K562 (cell line): ENCODE results near the gene STK11. TPM values are rescaled to one million over a fixed set of nuclear protein-coding genes. Genes with fewer than 3 reads are reported as not detected.
A peak's percentile ranks its signal among the peaks of the same experiment; 100 is the strongest.

Experiments used
- ATAC-seq: fragments of 200-7000 bp; cut with Tn5 transposase; 3 replicates; pipeline ENCODE4 v1.9.1; 2020; ENCODE audit warnings: moderate library complexity
- BruUV-seq: library from RNA; stranded (reverse); fragments of 400-500 nt; replicated peaks from 2 replicates; lab custom pipeline; 2021; lab: Mats Ljungman, UMichigan
- CTCF ChIA-PET: fragments of 300-600 bp; formaldehyde crosslinking; extraction: SDS; loops from one replicate; lab custom pipeline; 2021; ENCODE audit warnings: low intra/inter-chr PET ratio; lab: Yijun Ruan, JAX
- POLR2A ChIA-PET: fragments of 300-600, 350-650 bp; sonication (Branson Sonifier 250); formaldehyde crosslinking; extraction: SDS; loops from one replicate; lab custom pipeline; 2021; ENCODE audit warnings: antibody characterized with exemption, inconsistent platforms; lab: Yijun Ruan, JAX
- DNase-seq, 4 experiments: peaks; one replicate each; pipeline versions ENCODE4 v3.0.0 to v3.0.0-alpha.2; 2011 to 2018; ENCODE audit warnings: low spot score in 3 of 4, mixed read lengths in 3 of 4; ENCODE audit errors: extremely low read depth in 1 of 4
- FAIRE-seq: peaks from 2 replicates; lab custom pipeline; 2011; peaks lifted over from hg19 to GRCh38; lab: Jason Lieb, UNC
- H2AFZ ChIP-seq: 2 replicates; pipeline ENCODE4 v1.6.0; 2011; ENCODE audit warnings: low read depth, low read length, control low read depth, inconsistent platforms
- H3K27ac ChIP-seq: fragments of 200-600 bp; 3 replicates; pipeline ENCODE4 v1.8.0; 2011; ENCODE audit warnings: low read depth, mild to moderate bottlenecking, control low read depth, inconsistent platforms, low read length, moderate library complexity, mixed read lengths; ENCODE audit errors: extremely low read depth
- H3K27me3 ChIP-seq, 2 experiments: fragments of 300-600 bp in 1 of 2; 2 replicates in 1 of 2; 3 replicates in 1 of 2; pipeline versions ENCODE4 v1.6.0 to v1.8.0; 2011; ENCODE audit warnings: inconsistent platforms in 2 of 2, low read length in 2 of 2, mild to moderate bottlenecking in 1 of 2, mixed read lengths in 1 of 2, moderate library complexity in 1 of 2; ENCODE audit not compliant: control insufficient read depth in 2 of 2, insufficient read depth in 2 of 2
- H3K36me3 ChIP-seq: fragments of 300-600 bp; 3 replicates; pipeline ENCODE4 v1.8.0; 2011; ENCODE audit warnings: mild to moderate bottlenecking, low read length, inconsistent platforms; ENCODE audit not compliant: control insufficient read depth, insufficient read depth
- H3K4me1 ChIP-seq, 2 experiments: fragments of 200-600 bp in 1 of 2; replicated peaks in 1 of 2; 2 replicates in 1 of 2; 3 replicates in 1 of 2; pipeline versions ENCODE4 v1.5.1 to v1.8.0; 2011; ENCODE audit warnings: inconsistent platforms in 2 of 2, low read length in 2 of 2, mild to moderate bottlenecking in 1 of 2, mixed read lengths in 1 of 2, moderate library complexity in 1 of 2; ENCODE audit not compliant: control insufficient read depth in 2 of 2, insufficient read depth in 2 of 2
- H3K4me2 ChIP-seq: 2 replicates; pipeline ENCODE4 v1.6.1; 2011; ENCODE audit warnings: low read length, control low read depth, inconsistent platforms, mixed read lengths; ENCODE audit not compliant: insufficient read depth
- H3K4me3 ChIP-seq: fragments of 200-600 bp; sonication (generic), shearing (Covaris generic); 2 replicates; pipeline ENCODE4 v1.5.1; 2016; ENCODE audit warnings: control low read depth, inconsistent platforms
- H3K79me2 ChIP-seq: fragments of 200-600 bp; 3 replicates; pipeline ENCODE4 v1.8.0; 2011; ENCODE audit warnings: low read length, inconsistent platforms; ENCODE audit not compliant: control insufficient read depth, insufficient read depth
- H3K9ac ChIP-seq, 2 experiments: 2 replicates each; pipeline versions ENCODE4 v1.6.0 to v1.6.1; 2011; ENCODE audit warnings: low read depth in 2 of 2, low read length in 2 of 2, control low read depth in 1 of 2, inconsistent platforms in 1 of 2, mild to moderate bottlenecking in 1 of 2, mixed read lengths in 1 of 2; ENCODE audit not compliant: insufficient read depth in 1 of 2
- H3K9me1 ChIP-seq: one replicate; pipeline ENCODE4 v1.6.0; 2011; ENCODE audit warnings: inconsistent platforms, mild to moderate bottlenecking, low read length, moderate library complexity; ENCODE audit not compliant: control insufficient read depth, insufficient read depth
- H3K9me3 ChIP-seq: replicated peaks from 2 replicates; pipeline ENCODE4 v1.5.1; 2011; ENCODE audit warnings: low read depth, low read length, inconsistent platforms; ENCODE audit not compliant: control insufficient read depth, insufficient read depth
- H4K20me1 ChIP-seq: replicated peaks from 2 replicates; pipeline ENCODE4 v1.6.1; 2011; ENCODE audit warnings: low read length, inconsistent platforms, mixed read lengths; ENCODE audit not compliant: control insufficient read depth, insufficient read depth
- CEBPB ChIP-seq: fragments of 450-650 bp; IDR thresholded peaks from 2 replicates; pipeline ENCODE4 v1.6.1; 2016; ENCODE audit warnings: missing genetic modification characterization, missing compliant biosample characterization
- CEBPG ChIP-seq, 3 experiments: fragments of 200-800 bp in 1 of 3; sonication (Bioruptor generic) in 1 of 3; sonication (generic) in 1 of 3; formaldehyde crosslinking in 1 of 3; IDR thresholded peaks in 2 of 3; conservative IDR thresholded peaks in 1 of 3; 2 replicates each; pipeline versions ENCODE4 v1.6.1 to v1.8.0; 2016 to 2022; ENCODE audit warnings: missing compliant biosample characterization in 2 of 3, missing genetic modification characterization in 2 of 3, mild to moderate bottlenecking in 1 of 3, missing genetic modification reagents in 1 of 3
- CSDE1 ChIP-seq, 2 experiments: fragments of 450-650 bp; IDR thresholded peaks; 2 replicates each; pipeline ENCODE4 v1.6.1; 2016; ENCODE audit warnings: mild to moderate bottlenecking in 1 of 2
- DACH1 ChIP-seq: fragments of 450-650 bp; IDR thresholded peaks from 2 replicates; pipeline ENCODE4 v1.6.1; 2018; ENCODE audit not compliant: partially characterized antibody
- FOXA3 ChIP-seq, 2 experiments: fragments of 450-650 bp in 1 of 2; sonication (generic) in 1 of 2; formaldehyde crosslinking; IDR thresholded peaks in 1 of 2; conservative IDR thresholded peaks in 1 of 2; 2 replicates each; pipeline versions ENCODE4 v1.4.0 to v1.8.0; 2020 to 2022; ENCODE audit warnings: mild to moderate bottlenecking in 2 of 2, missing genetic modification reagents in 1 of 2
- SIX5 ChIP-seq, 2 experiments: IDR thresholded peaks; 2 replicates each; pipeline ENCODE4 v1.6.1; 2011; ENCODE audit warnings: low read length in 2 of 2, borderline replicate concordance in 1 of 2, low read depth in 1 of 2, mild to moderate bottlenecking in 1 of 2, moderate library complexity in 1 of 2; ENCODE audit not compliant: insufficient read depth in 1 of 2
- ZNF431 ChIP-seq: sonication (generic); formaldehyde crosslinking; IDR thresholded peaks from 2 replicates; pipeline ENCODE4 v1.8.0; 2022; ENCODE audit warnings: mild to moderate bottlenecking, missing genetic modification reagents
- WGBS: fragments of 100-300 bp; shearing (Covaris generic); methylation state at CpG from one replicate; pipeline ENCODE4 v1.1.6; 2016; ENCODE audit warnings: low coverage, mixed read lengths; ENCODE audit not compliant: insufficient coverage; ENCODE audit errors: missing lambda C conversion rate; 5-methylcytosine and 5-hydroxymethylcytosine counted together
- in situ Hi-C: fragments of 300-500 bp; cut with MboI; formaldehyde crosslinking; loops from 4 replicates; pipeline ENCODE4 v1.15.0; 2018; ENCODE audit warnings: inconsistent platforms, mixed read lengths
- intact Hi-C: fragments of 100-400 bp; cut with micrococcal nuclease; formaldehyde crosslinking; loops from 2 replicates; pipeline ENCODE4 v1.14.2; 2022
- polyA plus RNA-seq, 8 experiments: library from polyadenylated mRNA; depleted of rRNA in 4 of 8; stranded (reverse) in 5 of 8; unstranded in 3 of 8; fragments of >200 nt; fragmentation: Nextera tagmentation in 2 of 8; fragmentation: Illumina TruSeq in 1 of 8; extraction: Ambion mirVana in 2 of 8; extraction: Trizol in 1 of 8; gene quantifications; 2 replicates each; pipeline versions ENCODE4 v1.2.1 to v1.2.3, GENCODE V29; 2011 to 2014; ENCODE audit warnings: inconsistent platforms in 1 of 8, missing spikeins in 1 of 8
- total RNA-seq, 7 experiments: library from RNA; depleted of rRNA in 6 of 7; stranded (reverse); fragments of >200 nt in 6 of 7; fragmentation: Illumina TruSeq in 2 of 7; extraction: Trizol in 2 of 7; gene quantifications; 2 replicates each; pipeline versions ENCODE4 v1.2.1 to v1.2.3, GENCODE V29; 2011 to 2021; ENCODE audit warnings: low replicate concordance in 1 of 7
- TF ChIP-seq, protein P1 (sequence below): IDR thresholded peaks from 2 replicates; pipeline ENCODE4 v1.6.1; 2016; ENCODE audit warnings: missing genetic modification characterization, missing compliant biosample characterization
- TF ChIP-seq, protein P2 (sequence below): sonication (generic); formaldehyde crosslinking; IDR thresholded peaks from 2 replicates; pipeline ENCODE4 v1.8.0; 2022; ENCODE audit warnings: mild to moderate bottlenecking, missing genetic modification reagents
- TF ChIP-seq, protein P3 (sequence below): sonication (generic); formaldehyde crosslinking; IDR thresholded peaks from 2 replicates; pipeline ENCODE4 v1.8.1; 2023; ENCODE audit warnings: missing genetic modification reagents, mild to moderate bottlenecking, borderline replicate concordance

STK11 gene
- total and polyA plus RNA-seq, 9 of the 15 experiments (the other 6 are each of a cell fraction or from before 2014, with no cell fraction given) = 0.15 to 96.5 (median 31.7) TPM

DNA sequence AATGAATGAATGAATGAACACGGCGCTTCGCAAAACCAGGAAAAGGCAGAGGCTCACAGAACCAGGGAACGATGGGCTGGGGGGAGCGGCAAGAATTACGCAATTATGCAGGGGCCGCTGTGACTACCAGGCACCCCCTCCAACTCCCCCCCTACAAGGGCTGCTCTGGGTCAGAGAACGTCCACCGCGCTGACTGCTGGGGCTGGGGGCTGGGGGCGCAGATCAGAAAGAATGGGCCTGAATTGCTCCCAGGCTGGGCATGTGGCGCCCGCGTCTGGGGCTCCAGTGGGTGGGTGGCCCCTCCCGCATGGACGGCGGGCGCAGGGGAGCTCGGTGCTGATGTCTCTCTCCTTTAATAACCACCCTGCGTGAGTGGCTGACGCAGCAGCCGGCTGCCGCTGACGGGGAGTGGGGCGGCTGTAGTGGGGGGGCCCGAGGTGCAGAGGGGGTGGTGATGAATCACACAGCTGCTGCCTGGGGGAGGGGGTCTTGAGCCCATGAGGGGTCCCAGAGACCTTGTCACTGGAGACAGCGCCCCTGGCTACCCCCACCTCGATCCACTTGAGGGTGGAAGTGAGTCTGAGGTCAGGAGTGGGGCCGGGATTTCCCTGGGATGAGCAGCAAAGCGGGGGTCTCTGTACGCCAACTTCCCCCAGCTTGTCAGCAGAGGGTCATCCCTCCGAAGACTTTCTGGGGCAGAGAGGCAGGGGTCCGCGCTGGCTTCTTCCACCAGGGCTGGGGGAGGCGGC is 62.1 kb downstream of the STK11 start:
- Histone ChIP-seq H2AFZ (peak overlapping the region; percentile 73), H3K4me3 (peak overlapping the region; percentile 59), H3K27me3 (no peaks in the 10 kb centered on the region), H4K20me1 (peaks cover 26% of the 10 kb centered on the region), H3K9me3 (no peaks in the 10 kb centered on the region), H3K27ac (peak overlapping the region; percentile 57), H3K4me2 (peak overlapping the region; percentile 83), H3K79me2 (peaks cover 38% of the 10 kb centered on the region), H3K36me3 (peaks cover 29% of the 10 kb centered on the region), H3K9ac (peak overlapping the region; percentile 48 to 92), H3K9me1 (no peaks in the 10 kb centered on the region), H3K4me1 (peaks cover 59 to 93% of the 10 kb centered on the region in 2 experiments)
- BruUV-seq = no TSS peak
- WGBS = 23% methylated on average over 24 of the region's 35 CpGs
- no peak for FAIRE-seq
- in situ Hi-C loops = no loop called here
- ChIA-PET POLR2A (interaction anchor here (1.4 to 3.0 kb wide), 2 partner anchors 10 to 25 kb away, joined by 3 to 90 read pairs; partner anchors contain the start of gene ATP5F1D), CTCF (interaction anchor here (1.9 to 3.3 kb wide), 2 partner anchors 19 to 24 kb away, joined by 11 to 51 read pairs; partner anchors contain the start of gene MIDN)
- peak in 1 of 4 experiments; percentile 55 for DNase-seq
- ATAC-seq = no peak
- intact Hi-C loops = no loop called here
- TF ChIP-seq SIX5 (IDR thresholded peaks at IDR 0.05; ENCODE audit: borderline replicate concordance in 1 of 2, insufficient read depth in 1 of 2, low read depth in 1 of 2, low read length in 2 of 2) = no peak
- TF ChIP-seq, protein P1, sequence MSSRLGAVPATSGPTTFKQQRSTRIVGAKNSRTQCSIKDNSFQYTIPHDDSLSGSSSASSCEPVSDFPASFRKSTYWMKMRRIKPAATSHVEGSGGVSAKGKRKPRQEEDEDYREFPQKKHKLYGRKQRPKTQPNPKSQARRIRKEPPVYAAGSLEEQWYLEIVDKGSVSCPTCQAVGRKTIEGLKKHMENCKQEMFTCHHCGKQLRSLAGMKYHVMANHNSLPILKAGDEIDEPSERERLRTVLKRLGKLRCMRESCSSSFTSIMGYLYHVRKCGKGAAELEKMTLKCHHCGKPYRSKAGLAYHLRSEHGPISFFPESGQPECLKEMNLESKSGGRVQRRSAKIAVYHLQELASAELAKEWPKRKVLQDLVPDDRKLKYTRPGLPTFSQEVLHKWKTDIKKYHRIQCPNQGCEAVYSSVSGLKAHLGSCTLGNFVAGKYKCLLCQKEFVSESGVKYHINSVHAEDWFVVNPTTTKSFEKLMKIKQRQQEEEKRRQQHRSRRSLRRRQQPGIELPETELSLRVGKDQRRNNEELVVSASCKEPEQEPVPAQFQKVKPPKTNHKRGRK = no peak
- TF ChIP-seq DACH1 = no peak
- TF ChIP-seq CSDE1 (IDR thresholded peaks at IDR 0.05) = no peak
- TF ChIP-seq CEBPG (CRISPR knock-in tag; IDR thresholded peaks at IDR 0.05) = peak; percentile 81
- TF ChIP-seq CEBPG (tag; conservative IDR thresholded peaks at IDR 0.05 in 1 of 2, IDR thresholded peaks at IDR 0.05 in 1 of 2) = no peak; a peak in 1 of 4 replicates
- TF ChIP-seq, protein P2, sequence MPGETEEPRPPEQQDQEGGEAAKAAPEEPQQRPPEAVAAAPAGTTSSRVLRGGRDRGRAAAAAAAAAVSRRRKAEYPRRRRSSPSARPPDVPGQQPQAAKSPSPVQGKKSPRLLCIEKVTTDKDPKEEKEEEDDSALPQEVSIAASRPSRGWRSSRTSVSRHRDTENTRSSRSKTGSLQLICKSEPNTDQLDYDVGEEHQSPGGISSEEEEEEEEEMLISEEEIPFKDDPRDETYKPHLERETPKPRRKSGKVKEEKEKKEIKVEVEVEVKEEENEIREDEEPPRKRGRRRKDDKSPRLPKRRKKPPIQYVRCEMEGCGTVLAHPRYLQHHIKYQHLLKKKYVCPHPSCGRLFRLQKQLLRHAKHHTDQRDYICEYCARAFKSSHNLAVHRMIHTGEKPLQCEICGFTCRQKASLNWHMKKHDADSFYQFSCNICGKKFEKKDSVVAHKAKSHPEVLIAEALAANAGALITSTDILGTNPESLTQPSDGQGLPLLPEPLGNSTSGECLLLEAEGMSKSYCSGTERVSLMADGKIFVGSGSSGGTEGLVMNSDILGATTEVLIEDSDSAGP = no peak
- TF ChIP-seq, protein P3, sequence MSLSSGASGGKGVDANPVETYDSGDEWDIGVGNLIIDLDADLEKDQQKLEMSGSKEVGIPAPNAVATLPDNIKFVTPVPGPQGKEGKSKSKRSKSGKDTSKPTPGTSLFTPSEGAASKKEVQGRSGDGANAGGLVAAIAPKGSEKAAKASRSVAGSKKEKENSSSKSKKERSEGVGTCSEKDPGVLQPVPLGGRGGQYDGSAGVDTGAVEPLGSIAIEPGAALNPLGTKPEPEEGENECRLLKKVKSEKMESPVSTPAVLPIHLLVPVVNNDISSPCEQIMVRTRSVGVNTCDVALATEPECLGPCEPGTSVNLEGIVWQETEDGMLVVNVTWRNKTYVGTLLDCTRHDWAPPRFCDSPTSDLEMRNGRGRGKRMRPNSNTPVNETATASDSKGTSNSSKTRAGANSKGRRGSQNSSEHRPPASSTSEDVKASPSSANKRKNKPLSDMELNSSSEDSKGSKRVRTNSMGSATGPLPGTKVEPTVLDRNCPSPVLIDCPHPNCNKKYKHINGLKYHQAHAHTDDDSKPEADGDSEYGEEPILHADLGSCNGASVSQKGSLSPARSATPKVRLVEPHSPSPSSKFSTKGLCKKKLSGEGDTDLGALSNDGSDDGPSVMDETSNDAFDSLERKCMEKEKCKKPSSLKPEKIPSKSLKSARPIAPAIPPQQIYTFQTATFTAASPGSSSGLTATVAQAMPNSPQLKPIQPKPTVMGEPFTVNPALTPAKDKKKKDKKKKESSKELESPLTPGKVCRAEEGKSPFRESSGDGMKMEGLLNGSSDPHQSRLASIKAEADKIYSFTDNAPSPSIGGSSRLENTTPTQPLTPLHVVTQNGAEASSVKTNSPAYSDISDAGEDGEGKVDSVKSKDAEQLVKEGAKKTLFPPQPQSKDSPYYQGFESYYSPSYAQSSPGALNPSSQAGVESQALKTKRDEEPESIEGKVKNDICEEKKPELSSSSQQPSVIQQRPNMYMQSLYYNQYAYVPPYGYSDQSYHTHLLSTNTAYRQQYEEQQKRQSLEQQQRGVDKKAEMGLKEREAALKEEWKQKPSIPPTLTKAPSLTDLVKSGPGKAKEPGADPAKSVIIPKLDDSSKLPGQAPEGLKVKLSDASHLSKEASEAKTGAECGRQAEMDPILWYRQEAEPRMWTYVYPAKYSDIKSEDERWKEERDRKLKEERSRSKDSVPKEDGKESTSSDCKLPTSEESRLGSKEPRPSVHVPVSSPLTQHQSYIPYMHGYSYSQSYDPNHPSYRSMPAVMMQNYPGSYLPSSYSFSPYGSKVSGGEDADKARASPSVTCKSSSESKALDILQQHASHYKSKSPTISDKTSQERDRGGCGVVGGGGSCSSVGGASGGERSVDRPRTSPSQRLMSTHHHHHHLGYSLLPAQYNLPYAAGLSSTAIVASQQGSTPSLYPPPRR = no peak
- no peak for TF ChIP-seq ZNF431
- peak; percentile 94 for TF ChIP-seq CEBPB (tag)
- no peak for TF ChIP-seq FOXA3 (CRISPR knock-in tag; conservative IDR thresholded peaks at IDR 0.05 in 1 of 2, IDR thresholded peaks at IDR 0.05 in 1 of 2)
